DMS153 (cell line): Measurements from ENCODE around the gene NMD3.
"Not testable (repeated sequence)": the region's sequence is repeated elsewhere in the genome, so short reads cannot be mapped to it uniquely, and the experiment has no call there.

Experiments
- DNase-seq: peaks from one replicate; lab custom pipeline; 2025; lab: John Stamatoyannopoulos, UW

NMD3 gene

DNA sequence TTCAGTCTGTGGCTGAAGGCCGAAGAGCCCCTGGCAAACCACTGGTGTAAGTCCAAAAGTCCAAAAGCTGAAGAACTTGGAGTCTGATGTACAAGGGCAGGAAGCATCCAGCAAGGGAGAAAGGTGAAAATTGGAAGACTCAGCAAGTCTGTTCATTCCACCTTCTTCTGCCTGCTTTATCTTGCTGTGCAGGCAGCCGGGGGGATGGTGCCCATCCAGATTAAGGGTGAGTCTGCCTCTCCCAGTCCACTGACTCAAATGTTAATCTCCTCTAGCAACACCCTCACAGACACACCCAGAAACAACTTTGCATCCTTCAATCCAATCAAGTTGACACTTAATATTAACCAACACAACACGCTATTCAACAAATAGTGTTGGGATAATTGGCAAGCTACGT, 61.3 kb downstream of the NMD3 start:
- not testable (repeated sequence) for DNase-seq

DNA sequence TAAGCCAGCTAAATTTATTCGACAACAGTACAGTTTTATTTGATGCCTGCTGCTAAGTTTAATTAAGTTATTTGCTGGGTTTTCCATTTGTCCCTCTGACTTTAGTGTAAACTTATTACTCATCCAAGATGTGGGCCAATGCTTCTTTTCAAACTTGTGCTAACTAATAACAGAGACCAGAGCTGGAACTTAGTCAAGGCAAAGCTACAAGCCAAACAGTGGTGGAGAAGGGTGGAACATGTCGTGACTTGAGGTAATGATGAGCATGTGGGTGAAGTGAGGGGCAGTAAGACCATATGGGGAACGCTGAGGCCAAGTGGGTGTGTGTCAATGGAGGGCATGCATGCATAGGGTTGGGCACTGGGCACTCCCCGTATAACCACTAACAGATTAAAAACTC, 63.9 kb downstream of the NMD3 start:
- no peak for DNase-seq

DNA sequence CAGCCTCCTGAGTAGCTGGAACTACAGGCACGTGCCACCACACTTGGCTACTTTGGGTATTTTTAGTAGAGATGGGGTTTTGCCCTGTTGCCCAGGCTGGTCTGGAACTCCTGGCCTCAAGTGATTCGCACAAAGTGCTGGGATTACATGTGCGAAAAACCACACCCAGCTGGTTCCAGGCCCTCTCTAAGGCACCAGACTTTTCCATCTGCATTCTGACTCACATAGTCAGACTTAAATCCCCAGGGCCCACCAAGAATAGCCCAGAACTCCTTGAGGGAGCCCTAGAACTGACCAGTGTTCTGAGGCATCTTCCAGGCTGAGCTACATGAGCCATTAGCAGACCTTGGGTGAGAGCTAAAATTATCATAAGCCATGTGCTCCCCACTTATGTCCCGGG, 68.1 kb downstream of the NMD3 start:
- DNase-seq: no peak

DNA sequence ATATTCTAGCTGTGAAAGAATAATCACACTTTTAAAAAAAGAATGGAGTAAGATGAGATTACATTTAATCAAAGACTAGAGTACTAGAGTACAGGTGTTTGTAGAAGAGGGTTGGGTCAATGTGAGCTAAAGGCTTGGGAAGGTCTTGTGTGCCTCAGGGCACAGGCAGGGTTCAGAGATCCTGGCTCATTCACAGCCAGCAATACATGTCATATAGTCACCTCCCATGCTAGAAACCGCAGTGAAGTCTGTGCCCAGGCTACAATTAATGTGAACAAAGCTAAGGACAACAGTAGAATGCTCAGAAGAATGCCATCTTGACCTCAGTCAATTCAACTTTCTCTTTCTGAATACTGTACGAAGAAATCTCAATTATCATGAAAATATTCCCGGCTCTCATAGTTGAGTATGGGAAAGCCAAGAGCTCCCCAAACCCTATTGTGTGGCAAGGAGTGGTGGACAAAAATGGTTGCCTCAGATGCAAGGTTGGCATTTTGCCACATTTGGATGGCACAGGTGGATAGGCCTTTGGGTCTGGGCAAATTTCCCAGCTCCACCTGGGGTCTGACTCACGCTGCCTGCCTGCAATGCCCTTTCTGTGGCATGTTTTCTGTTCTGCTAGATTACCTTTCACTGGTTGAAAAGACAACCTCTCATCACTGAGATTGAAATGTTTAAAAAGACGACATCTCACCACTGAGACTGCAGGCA, 70.2 kb downstream of the NMD3 start:
- peak; percentile 62 for DNase-seq

DNA sequence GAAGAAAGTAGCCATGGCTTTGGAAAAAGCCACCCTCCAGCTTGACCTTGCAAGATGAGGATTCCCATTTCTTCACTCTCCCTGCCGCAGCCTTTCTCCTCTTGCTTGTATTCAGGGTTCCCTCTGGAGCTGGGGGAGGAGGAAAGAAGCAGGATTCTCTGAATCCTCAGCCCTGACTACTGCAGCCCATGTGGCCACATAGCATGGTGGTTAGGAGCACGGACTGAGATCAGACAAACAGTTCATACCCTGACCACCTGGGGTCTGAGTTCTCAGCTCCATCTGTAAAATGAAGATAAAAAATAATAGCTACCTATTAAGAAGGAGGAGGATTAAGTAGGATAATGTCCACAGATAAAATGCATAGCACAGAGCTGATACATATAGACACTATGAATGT, 72.3 kb downstream of the NMD3 start:
- DNase-seq: no peak

DNA sequence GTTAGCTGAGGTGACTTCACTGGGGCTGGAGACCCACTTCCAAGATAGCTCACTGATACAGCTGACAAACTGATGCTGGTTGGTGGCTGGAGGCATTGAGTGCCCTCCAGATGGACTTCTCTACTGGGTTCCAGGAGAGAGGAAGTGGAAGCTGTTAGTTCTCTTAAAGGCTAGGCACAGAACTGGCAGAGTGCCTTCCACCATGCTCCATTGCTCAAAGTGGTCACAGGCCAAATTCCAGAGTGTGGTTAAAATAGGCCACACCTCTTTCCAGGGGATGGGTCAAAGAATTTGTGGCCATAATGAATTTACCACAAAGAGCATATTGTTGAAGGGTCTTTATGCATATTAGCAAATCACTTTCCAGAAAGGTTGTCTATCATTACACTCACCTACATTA, 74.2 kb downstream of the NMD3 start:
- DNase-seq: no peak

DNA sequence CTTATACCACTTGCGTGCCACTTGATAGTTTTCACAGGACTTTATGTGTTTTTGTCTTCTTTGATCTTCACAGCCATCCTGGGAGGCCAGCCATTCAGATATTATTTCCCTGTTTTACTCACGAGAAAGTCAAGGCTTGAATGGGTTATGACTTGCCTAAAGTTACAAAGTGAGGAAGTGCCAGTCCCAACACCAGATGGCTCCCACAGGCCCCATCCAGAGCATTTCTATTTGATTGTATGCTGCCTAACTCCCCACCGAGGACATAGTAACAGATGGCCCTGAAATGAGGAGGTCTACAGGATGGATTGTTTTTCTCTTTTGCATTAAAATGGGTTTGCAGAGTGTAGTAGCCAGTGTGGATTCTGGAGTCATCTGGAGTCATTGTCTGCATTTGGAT, 75.7 kb downstream of the NMD3 start:
- DNase-seq: no peak
